Cortex of kidney (tissue), 1 donor: ENCODE measurements around the gene ZNF366.

ENCODE experiments used
- DNase-seq: peaks from one replicate; lab custom pipeline; 2025; lab: John Stamatoyannopoulos, UW

The ZNF366 gene

GRCh38 chr5:72464071-72464470 lies 43.1 kb downstream of the ZNF366 start:
- no peak for DNase-seq

- no peak for DNase-seq
Observed at GRCh38 chr5:72463449-72464052, 43.7 kb downstream of the ZNF366 start.

- DNase-seq, result no peak
Observed at GRCh38 chr5:72460413-72460812, 46.8 kb downstream of the ZNF366 start.

GRCh38 chr5:72459913-72460312 lies 47.3 kb downstream of the ZNF366 start:
- no peak for DNase-seq

GRCh38 chr5:72459089-72459661 lies 48.0 kb downstream of the ZNF366 start:
- no peak for DNase-seq

- no peak for DNase-seq
Observed at GRCh38 chr5:72458407-72458806, 48.8 kb downstream of the ZNF366 start.

GRCh38 chr5:72457491-72457890 lies 49.7 kb downstream of the ZNF366 start:
- DNase-seq, result no peak

GRCh38 chr5:72456391-72457074 lies 50.7 kb downstream of the ZNF366 start:
- no peak for DNase-seq

GRCh38 chr5:72455476-72455875 lies 51.7 kb downstream of the ZNF366 start:
- no peak for DNase-seq

- no peak for DNase-seq
Observed at GRCh38 chr5:72454996-72455395, 52.2 kb downstream of the ZNF366 start.

GRCh38 chr5:72453246-72453775 lies 53.9 kb downstream of the ZNF366 start:
- DNase-seq, result no peak

GRCh38 chr5:72452515-72453245 lies 54.5 kb downstream of the ZNF366 start:
- no peak for DNase-seq

- no peak for DNase-seq
Observed at GRCh38 chr5:72451741-72452505, 55.3 kb downstream of the ZNF366 start.

- no peak for DNase-seq
Observed at GRCh38 chr5:72448368-72448767, 58.8 kb downstream of the ZNF366 start.

GRCh38 chr5:72447751-72448150 lies 59.5 kb downstream of the ZNF366 start:
- DNase-seq, result no peak

- DNase-seq, result no peak
Observed at GRCh38 chr5:72445969-72446368, 61.2 kb downstream of the ZNF366 start.

- DNase-seq, result no peak
Observed at GRCh38 chr5:72443883-72444282, 63.3 kb downstream of the ZNF366 start.

- DNase-seq, result no peak
Observed at GRCh38 chr5:72441862-72442540, 65.2 kb downstream of the ZNF366 start.

GRCh38 chr5:72441094-72441723 lies 66.0 kb downstream of the ZNF366 start:
- DNase-seq, result no peak

- no peak for DNase-seq
Observed at GRCh38 chr5:72440207-72440638, 67.0 kb downstream of the ZNF366 start.

- no peak for DNase-seq
Observed at GRCh38 chr5:72439192-72439591, 68.0 kb downstream of the ZNF366 start.
